Measurements from ENCODE around the gene KAZN.

Gene KAZN

DNA sequence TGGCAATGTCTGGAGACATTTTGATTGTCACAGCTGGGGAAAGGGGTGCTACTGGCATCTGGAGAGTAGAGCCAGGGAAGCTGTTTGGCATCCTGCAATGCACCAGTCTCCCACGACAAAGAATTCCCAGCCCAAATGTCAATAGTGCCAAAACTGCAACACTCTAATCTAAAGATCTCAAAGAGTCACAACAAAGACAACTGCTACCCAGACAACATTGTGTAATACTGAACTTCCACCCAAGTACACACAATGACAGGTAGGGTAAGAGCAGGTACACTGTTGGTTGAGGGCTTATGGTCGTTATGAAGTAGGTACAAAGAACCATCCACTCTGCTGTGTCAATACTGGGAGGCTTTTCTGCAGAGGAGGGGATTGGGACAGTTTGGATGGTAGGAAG lies 546.8 kb downstream of the KAZN start:
- no peaks in the 10 kb centered on the region for H3K9me3 ChIP-seq
- H3K4me1 ChIP-seq (ENCODE audit: control insufficient read depth in 1 of 2, insufficient read depth in 1 of 2, low read depth in 1 of 2, low read length in 1 of 2): no peaks in the 10 kb centered on the region
- TF ChIP-seq, protein P1, sequence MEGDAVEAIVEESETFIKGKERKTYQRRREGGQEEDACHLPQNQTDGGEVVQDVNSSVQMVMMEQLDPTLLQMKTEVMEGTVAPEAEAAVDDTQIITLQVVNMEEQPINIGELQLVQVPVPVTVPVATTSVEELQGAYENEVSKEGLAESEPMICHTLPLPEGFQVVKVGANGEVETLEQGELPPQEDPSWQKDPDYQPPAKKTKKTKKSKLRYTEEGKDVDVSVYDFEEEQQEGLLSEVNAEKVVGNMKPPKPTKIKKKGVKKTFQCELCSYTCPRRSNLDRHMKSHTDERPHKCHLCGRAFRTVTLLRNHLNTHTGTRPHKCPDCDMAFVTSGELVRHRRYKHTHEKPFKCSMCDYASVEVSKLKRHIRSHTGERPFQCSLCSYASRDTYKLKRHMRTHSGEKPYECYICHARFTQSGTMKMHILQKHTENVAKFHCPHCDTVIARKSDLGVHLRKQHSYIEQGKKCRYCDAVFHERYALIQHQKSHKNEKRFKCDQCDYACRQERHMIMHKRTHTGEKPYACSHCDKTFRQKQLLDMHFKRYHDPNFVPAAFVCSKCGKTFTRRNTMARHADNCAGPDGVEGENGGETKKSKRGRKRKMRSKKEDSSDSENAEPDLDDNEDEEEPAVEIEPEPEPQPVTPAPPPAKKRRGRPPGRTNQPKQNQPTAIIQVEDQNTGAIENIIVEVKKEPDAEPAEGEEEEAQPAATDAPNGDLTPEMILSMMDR (IDR thresholded peaks at IDR 0.05): no peak
- H3K27me3 ChIP-seq: peaks cover 46% of the 10 kb centered on the region
- no peak overlapping the region for H3K4me3 ChIP-seq (ENCODE audit: low read depth in 1 of 2, low read length in 1 of 2)
- H3K27ac ChIP-seq: no peak overlapping the region
- no peaks in the 10 kb centered on the region for H3K36me3 ChIP-seq

DNA sequence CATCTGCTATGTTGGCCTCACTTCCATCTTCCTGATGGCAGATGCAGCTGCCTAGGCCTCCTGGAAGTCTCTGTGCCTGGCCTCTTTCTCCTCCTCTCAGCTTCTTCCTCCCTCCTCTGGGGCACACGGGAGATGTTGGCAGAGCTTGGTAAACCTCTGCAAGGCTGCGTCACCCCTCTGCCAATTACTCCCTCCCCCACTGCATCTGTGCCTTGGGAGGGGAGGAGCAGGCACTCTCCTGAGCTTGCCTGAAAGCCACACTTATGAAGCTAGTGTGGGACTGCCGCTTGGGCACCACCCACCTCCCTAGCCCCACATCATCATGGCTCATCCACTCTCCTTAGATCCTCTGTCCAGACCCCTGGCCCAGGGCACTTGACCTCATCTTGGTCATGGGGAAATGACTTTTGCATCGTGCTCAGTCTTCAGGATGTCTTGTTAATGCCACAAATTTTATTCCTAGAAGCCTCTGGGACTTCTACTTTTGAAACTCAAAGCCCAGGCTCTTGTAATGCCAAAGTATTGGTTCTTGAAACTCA lies 547.7 kb downstream of the KAZN start:
- H3K27me3 ChIP-seq: peaks cover 46% of the 10 kb centered on the region
- H3K36me3 ChIP-seq: no peaks in the 10 kb centered on the region
- H3K4me1 ChIP-seq (ENCODE audit: control insufficient read depth in 1 of 2, insufficient read depth in 1 of 2, low read depth in 1 of 2, low read length in 1 of 2): no peaks in the 10 kb centered on the region
- H3K27ac ChIP-seq: no peak overlapping the region
- TF ChIP-seq, protein P1 (IDR thresholded peaks at IDR 0.05): no peak
- no peak overlapping the region for H3K4me3 ChIP-seq (ENCODE audit: low read depth in 1 of 2, low read length in 1 of 2)
- H3K9me3 ChIP-seq: no peaks in the 10 kb centered on the region

DNA sequence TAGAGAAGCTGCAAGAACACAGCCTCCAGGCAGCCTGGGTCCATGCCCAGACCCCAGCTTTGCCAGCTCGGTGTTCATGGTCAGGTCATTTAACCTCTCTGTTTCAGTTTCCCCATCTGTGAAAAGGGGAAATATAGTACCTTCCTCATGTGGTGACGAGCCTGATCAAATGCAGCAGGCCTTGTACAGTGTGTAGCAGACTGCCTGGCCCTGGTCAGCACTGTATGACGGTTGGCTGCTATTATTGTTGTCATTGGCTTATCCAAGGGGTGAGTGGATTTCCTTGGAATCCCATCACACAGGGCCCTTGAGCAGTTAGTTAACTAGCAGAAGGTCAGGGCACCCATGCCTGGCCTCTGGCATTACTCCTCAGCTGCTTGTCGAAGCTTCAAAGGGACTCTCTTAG lies 548.5 kb downstream of the KAZN start:
- H3K4me1 ChIP-seq (ENCODE audit: control insufficient read depth in 1 of 2, insufficient read depth in 1 of 2, low read depth in 1 of 2, low read length in 1 of 2): no peaks in the 10 kb centered on the region

DNA sequence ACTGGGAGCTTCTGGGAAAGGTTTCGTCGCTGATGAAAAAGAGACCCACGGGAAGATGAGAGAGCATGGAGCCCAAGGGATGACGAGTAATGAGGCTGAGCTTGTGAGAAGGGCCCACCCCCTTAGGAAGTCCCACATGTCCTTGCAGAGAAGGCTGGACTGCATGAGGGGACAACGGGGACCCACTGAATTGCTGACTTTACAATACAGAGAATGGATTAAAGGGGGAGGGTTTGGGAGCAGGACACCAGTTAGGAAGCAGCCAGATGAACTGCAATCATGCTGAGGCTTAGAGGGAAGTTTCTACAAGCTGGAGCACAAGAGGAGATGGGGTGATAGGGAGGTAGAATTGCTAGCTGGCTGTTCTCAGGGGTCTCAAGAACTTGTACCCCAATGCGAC lies 549.5 kb downstream of the KAZN start:
- no peak overlapping the region for H3K4me3 ChIP-seq (ENCODE audit: low read depth in 1 of 2, low read length in 1 of 2)
- no peaks in the 10 kb centered on the region for H3K9me3 ChIP-seq
- H3K27me3 ChIP-seq: peaks cover 48% of the 10 kb centered on the region
- H3K4me1 ChIP-seq (ENCODE audit: control insufficient read depth in 1 of 2, insufficient read depth in 1 of 2, low read depth in 1 of 2, low read length in 1 of 2): peaks cover 3 to 9% of the 10 kb centered on the region in 2 experiments
- TF ChIP-seq, protein P1 (IDR thresholded peaks at IDR 0.05): no peak
- H3K27ac ChIP-seq: no peak overlapping the region
- H3K36me3 ChIP-seq: no peaks in the 10 kb centered on the region

More for the DNA sequence above, 548.5 kb downstream of the KAZN start:
- Histone ChIP-seq H3K27ac (no peak overlapping the region), H3K9me3 (no peaks in the 10 kb centered on the region), H3K27me3 (peaks cover 46% of the 10 kb centered on the region), H3K4me3 (ENCODE audit: low read depth in 1 of 2, low read length in 1 of 2) (no peak overlapping the region), H3K36me3 (no peaks in the 10 kb centered on the region)
- TF ChIP-seq, protein P1 (IDR thresholded peaks at IDR 0.05): no peak

GRCh38 chr1:15148475-15148874 lies 550.0 kb downstream of the KAZN start:
- Histone ChIP-seq H3K9me3 (no peaks in the 10 kb centered on the region), H3K27ac (no peak overlapping the region), H3K4me3 (ENCODE audit: low read depth in 1 of 2, low read length in 1 of 2) (no peak overlapping the region), H3K36me3 (no peaks in the 10 kb centered on the region), H3K27me3 (peaks cover 53% of the 10 kb centered on the region), H3K4me1 (ENCODE audit: control insufficient read depth in 1 of 2, insufficient read depth in 1 of 2, low read depth in 1 of 2, low read length in 1 of 2) (peaks cover 8 to 14% of the 10 kb centered on the region in 2 experiments)
- TF ChIP-seq, protein P1 (IDR thresholded peaks at IDR 0.05): no peak
